NCI-H2196 treated with DMSO at 0.1 percent for 48 hours (cell line): ENCODE data around the gene TBK1.
"Not testable (repeated sequence)": the region's sequence is repeated elsewhere in the genome, so short reads cannot be mapped to it uniquely, and the experiment has no call there.

Source experiments
- DNase-seq: peaks from one replicate; lab custom pipeline; 2025; ENCODE audit not compliant: unreplicated experiment; lab: John Stamatoyannopoulos, UW

TBK1 gene

GRCh38 chr12:64538121-64538520 lies 86.2 kb downstream of the TBK1 start:
- no peak for DNase-seq

GRCh38 chr12:64542409-64543047 lies 90.6 kb downstream of the TBK1 start:
- not testable (repeated sequence) for DNase-seq

- DNase-seq, result no peak
Measured at GRCh38 chr12:64544371-64545080, 92.6 kb downstream of the TBK1 start.

- no peak for DNase-seq
Measured at GRCh38 chr12:64545081-64545382, 93.1 kb downstream of the TBK1 start.

- no peak for DNase-seq
Measured at GRCh38 chr12:64549108-64549507, 97.2 kb downstream of the TBK1 start.

GRCh38 chr12:64550755-64551154 lies 98.8 kb downstream of the TBK1 start:
- DNase-seq, result no peak

- no peak for DNase-seq
Measured at GRCh38 chr12:64551676-64552075, 99.8 kb downstream of the TBK1 start.
